KG1 (cell line): ENCODE results near the gene ACOXL.
"Not testable (repeated sequence)": the region's sequence is repeated elsewhere in the genome, so short reads cannot be mapped to it uniquely, and the experiment has no call there.

Experiments
- DNase-seq: peaks from one replicate; lab custom pipeline; 2025; lab: John Stamatoyannopoulos, UW

ACOXL gene

DNA sequence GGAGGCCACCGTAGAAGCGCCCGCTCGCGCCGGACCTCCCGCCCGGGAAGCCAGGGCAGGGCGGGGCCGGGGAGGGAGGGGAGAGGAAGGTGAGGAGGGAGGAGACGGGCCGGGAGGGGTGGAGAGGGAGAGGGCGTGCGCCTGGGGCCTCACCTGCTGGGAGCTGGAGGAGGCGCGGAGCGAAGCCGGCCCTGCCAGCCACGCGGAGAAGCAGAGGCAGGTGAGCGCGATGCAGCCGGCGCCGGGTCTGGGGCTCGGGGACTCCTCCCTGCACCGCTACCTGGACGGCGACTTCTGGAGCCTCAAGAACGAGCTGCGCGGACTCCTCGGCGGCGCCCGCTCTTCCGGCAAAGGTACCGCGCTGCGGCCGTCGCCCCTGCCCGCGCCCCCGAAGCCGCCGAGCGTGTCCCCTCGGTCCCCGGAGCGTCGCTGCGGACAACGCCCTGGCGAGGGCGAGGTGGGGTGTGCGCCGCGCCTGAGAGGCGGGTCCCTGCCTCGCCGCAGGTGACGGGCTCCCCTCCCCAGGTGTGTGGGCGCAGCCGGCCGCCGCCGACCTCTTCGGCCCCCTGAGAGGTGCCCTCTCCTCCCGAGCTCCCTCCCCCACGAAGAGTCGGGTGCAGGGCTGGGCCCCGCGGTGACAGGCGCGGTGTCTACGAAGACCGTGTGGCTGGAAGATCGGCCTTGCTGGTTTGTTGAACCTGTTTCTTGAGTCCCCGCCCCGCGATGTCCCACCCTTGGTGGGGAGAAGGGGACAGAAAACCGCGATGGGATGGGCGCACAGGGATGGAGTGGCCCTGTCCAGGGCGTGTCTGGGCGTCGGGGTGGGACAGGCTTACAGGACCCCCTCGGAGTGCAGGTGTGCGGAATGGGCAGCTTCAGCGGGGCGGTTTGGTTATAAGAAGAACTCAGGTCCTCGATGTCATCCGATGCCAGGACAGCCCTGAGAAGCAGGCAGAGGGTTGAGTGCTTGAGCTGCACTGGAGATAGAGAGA lies at the start of gene ACOXL:
ACOXL (plus strand) TSS at position 152 of the 992 bp plus-strand sequence. CDS start 35,817 bp downstream, outside the sequence.
- no peak for DNase-seq

DNA sequence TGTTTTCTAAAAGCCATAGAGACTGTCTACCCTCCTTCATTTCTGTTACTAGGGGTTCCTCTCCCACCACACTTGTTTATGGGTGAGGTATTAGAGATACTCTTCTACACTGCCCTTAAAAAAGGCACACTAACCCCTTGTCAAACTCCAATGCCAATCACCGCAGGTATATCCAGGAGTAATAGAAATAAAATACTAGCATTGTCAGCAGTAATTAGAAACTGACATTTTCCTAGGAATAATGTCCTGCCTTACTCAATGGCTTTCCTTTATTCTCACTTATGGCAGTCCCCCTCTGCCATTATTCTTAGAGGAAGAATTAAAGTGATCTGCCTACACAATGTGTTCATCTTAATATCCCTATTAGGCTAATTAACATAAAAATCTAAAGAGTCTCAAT lies 49.5 kb upstream of the ACOXL start:
- DNase-seq = no peak

DNA sequence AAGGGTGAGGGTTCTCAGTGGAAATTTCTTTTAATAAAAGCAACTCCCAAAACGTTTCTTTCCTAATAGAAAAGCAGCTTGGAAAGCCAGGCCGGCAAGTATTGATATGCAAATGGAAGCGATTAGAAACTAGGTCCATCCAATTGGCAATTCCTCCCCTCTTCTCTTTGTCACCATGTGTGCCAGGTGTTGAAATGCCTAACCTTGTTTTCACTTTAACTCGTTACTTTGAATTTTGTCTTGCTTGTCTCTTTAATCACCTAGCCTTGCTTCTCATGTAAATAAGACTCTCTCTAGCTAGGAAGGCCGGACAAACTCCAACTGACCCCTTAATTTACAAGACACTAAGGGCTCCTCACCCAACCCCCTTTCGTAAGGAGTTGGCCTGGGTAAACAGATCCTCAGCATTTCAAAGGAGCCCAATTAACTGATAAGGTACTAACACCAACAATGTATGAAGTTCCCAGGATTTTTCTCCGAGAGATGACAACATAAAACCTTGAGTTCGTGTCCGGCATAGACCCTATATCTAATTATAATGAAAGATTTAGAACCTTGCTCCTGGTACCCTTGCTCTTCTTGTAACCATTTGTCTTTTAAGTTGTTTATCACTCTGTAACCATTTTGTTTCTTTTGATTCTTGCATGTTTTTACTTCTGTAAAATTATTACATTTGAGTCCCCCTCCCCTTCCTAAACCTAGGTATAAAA lies 44.4 kb upstream of the ACOXL start:
- DNase-seq = not testable (repeated sequence)

DNA sequence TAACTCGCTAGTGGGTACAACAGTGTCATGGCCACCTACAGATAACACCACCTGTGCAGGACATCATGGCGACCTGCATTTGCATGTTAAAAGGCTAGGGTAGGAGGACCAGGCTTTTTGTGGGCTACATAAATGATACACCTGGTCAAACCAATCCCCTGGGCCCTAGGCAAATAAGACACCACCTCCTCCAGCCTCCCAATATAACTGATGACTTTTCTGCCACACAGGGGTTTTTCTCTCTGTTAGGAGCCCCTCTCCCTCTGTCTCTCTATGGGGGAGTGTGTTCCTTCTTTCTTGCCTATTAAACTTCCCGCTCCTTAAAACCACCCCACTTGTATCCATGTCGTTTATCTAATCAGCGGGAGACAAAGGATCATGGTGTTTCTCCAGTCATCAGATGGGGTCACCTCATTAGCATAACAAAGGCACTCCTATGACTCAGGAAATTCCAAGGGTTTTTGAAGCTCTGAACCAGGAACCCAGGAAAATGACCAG lies 43.7 kb upstream of the ACOXL start:
- no peak for DNase-seq

DNA sequence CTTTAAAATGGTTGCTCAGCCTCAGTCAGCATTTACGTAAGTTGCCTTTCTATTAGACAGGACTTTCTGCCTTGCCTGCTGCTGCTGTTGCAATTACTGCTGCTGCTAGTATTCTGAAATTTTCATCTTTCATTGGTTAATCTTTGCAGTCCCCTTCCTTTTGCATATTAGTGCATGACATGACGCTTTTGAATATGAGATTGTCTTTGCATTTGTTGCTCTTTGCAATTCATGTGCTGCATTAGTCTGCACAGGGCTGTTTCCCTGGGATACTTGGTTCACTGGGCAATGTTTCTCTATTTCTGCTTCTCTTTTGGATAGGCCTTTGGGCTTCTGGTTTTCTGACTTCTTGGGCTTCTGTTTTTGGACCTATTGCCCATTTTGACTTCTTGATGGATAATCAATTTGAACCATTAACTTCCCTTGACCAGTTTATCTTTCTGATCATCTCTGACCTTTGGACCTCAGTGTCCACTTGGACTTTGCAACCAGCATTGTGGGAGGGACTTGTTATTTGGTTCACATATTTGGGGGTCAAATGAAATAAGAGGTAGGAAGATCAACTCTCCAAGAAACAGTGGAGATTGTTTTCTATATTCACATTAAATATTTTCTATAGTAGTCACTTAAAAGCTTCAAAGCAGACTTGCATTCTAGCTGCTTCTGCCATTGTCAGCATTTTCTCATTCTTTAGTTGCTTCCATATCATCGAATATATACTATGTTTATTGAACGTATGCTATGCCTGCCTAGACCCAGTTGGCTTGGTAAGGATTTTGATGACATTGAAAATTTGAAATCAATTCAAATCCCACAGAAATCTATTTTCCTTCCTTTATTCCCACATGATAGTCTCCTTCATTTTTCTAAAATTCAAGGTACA lies 42.0 kb upstream of the ACOXL start:
- no peak for DNase-seq

DNA sequence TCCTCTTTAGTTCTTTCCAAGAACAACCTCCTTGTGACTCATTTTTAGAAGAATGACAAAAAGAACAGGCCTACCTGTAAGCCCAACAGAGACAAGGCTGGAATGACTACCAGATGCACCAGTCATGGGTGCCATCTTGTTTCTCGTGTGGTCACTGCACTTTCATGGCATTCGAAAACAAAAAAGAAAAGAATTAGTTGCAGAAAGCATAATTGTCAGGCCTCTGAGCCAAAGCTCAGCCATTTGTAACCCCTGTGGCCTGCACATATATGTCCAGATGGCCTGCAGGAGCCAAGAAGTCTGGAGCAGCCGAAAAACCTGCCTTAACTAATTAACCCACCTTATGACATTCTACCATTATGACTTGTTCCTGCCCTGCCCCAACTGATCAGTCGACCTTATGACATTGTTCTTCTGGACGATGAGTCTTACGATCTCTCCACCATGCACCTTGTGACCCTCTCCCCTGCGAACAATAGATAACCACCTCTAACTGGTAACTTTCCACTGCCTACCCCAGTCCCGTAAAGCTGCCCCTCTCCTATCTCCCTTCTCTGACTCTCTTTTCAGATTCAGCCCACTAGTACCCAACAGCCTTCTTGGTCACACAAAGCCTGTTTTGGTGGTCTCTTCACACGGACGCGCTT lies 40.6 kb upstream of the ACOXL start:
- no peak for DNase-seq

DNA sequence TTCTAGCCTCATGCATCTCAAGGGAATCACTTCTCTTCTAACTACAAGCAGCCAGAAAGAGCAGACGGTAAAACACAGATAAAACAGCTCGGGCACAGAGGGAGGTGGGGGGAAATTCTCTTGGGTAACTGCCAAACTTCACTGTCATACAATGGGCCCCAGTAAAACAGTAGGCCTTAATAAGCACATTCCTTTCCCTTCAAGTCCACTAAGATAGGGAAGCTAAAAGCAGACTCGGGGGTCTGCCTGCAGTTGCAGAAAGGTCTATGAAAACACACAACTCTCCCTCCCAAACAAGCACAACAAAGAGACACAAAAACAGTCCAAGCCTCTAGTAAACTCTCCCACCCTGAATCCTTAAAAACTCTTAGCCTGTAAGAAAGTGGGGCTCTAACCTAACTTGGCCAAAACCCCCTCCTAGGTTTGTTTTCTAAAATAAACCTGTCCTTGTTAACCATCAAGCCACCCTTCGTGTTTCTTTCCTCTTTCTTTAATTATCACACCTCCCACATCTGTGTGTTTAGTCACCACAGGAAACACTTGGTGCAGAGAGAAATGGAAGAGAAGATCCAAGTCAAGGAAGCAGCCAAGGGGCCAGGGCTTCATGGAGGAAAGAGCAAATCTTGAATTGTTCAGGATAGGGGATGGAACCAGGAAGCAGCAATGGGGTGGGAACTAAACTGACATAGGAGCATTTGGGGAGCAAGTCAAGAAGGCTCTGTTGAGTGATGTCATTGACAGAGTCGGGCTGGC lies 37.1 kb upstream of the ACOXL start:
- DNase-seq = not testable (repeated sequence)

DNA sequence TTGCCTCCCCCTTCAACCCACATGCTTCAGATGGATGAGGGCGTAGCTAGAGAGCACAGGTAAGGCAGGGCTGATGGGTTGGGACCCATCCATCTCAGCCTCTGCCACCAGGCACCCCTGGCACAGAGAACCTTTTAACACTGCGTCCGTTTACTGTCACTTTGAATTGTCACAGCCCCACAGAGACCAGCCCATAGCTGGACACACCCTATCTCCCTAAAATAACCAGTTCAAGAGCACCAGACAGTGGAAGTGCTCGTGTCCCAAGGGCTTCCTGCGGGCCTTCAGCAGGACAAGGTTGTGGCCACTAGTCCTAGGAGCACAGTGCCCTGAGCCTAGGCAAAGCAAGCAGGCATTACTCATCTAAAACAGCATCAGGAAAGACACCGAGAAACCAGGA lies 34.1 kb upstream of the ACOXL start:
- not testable (repeated sequence) for DNase-seq

DNA sequence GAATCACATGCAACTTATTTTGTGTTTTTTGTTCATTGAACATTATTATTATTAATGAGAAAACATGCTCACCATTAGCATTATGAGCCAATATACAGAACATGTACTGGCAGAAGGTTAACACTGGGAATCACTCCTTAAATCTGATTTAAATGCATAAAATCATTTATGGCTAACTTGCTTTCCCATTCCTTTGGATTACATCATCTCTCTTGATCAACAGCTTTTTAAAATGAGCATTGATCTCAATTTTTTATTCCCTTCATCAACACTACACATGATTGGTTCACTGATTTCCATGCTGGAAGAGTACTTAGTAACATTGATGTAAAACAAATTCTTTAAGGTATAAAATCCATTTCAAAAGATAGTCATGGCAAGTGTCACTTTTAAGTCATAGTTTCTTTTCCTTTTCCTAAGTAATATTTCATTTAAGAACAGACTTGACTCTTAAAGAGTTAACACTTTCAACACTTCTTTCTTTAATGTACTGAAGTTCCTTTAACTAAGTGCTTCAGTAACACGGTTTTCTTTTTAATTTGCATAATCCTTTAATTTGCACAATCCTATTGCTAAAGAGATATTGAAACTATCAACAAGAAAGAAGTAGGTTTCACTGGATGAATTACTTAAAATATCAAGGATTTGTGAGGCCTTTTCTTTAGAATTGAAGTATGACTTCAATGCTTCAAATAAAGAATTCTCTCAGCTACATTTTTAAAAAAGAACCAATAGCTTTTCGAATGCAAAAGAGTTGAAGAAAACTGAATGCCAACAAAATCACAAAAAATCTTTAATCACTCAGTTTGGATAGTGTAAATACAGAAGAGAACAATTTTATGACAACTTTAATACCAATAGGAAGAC lies 29.6 kb upstream of the ACOXL start:
- DNase-seq = no peak

DNA sequence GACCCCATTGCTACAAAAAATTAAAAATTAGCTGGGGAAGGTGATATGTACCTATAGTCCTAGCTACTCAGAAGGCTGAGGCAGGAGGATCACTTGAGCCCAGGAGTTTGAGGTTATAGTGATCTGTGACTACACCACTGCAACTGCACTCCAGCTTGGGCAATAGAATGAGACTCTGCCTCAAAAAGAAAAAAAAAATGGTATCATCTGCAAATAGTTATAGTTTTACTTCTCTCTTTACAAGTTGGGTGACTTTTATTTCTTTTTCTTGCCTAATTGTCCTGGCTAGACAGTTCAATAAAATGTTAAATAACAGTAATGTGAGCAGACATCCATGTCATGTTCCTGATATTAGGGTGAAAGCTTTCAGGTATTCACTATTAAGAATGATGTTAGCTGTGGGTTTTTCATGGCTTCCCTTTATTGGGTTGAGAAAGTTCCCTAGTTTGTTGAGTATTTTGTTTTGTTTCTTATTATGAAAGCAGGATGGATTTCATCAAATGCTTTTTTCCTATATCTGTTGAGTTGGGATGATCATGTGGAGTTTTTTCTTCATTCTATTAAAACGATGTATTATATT lies 24.9 kb upstream of the ACOXL start:
- DNase-seq = no peak

DNA sequence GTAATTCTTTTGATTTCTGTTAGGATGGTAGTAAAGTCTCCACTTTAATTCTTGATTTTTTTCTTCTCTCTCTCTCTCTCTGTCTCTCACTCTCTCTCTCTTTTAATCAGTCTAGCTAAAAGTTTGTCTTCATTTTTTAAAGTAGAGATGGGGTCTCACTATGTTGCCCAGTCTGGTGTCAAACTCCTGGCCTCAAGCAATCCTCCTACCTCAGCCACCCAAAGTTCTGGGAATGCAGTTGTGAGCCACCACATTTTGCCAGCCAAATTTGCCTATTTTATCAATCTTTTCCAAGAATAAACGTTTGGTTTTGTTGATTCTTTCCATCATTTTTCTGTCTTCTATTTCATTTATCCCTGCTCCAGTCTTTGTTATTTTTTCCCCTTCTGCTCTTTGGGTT lies 23.9 kb upstream of the ACOXL start:
- DNase-seq = no peak

DNA sequence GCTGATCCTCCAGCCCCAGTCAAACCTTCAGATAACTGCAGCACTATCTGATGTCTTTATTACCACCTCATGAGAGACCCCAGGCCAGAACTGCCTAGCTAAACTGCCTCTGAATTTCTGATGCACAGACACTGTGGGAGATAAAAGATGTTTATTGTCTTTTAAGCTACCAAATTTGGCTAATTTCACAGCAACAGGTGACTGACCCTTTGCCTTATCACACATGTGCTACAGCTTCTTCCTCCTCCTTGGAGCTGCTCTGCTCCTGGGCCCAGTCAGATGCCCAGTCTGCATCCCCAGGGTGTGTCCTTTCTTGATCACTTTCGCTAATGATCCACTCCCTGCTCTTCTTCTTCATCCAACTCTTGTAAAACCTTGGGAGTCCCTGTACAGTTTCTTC lies 19.6 kb upstream of the ACOXL start:
- no peak for DNase-seq

DNA sequence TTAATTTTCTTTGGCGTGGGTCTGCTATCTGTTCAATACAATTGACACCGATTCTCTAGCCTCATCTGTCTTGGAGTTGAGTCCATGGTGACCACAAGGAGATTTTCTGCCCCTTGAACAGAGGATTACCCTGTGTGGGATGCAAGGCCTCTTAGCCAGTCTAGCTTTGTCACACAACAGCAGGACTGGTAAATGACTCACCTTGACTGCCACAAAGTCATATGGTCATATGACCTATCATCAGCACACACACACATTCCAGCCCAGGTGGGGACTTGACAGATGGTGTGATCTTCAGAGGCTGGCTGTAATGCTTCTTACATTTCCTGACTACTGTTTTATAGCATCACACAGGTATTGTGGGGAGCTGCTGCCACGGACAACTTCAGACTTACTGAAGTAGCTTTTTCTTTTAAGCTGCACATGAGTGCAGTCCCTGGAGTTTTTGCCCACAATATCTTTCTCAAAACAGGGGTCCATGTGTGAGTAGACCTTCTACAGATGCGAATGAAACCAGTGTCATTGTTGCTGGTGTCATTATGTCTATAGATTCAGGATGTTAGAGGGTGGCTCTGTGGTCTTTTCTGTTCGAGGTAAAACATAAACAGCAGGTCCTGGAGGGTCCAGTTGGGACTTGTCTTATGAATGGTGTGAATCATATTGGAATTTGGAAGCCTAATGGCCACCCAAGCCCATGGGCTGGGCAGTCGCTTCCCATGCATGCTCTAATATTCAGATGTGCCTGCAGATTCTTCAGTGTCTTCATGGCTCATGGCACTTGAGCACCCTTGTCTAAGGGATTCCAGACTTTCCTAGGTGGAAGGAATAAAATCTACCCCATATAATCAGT lies 18.6 kb upstream of the ACOXL start:
- no peak for DNase-seq

DNA sequence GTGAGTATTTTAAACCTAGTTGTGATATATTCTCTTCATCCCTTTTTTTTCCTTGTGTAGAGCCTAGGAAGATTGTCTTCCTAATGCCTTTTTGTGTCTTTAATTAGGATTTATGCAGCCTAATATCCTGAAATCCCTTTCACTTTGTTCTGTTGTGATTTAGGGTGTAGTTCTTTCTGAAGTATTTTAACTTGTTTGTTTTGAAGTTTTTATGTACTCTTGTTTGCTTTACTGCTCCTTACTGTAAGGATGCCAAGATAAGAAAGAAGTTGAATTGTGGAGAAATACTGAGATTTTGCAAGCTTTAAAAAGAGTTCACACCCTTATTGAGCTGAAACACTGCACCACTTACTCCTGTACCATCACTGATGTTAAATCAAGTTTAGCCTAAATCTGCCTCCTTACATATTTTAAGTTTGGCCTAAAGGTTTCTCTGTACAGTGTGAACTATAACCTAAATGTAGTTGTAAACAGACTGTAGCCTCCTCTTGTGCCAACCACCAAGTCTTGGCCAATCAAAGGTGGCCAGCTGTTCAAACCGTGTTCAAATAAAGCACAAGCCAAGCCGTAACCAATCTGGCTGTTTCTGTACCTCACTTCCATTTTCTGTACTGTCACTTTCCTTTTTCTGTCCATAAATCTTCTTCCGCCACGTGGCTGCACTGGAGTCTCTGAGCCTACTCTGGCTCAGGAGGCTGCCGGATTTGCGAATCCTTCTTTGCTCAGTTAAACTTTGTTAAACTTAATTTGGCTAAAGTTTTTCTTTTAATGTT lies 17.7 kb upstream of the ACOXL start:
- DNase-seq = no peak

DNA sequence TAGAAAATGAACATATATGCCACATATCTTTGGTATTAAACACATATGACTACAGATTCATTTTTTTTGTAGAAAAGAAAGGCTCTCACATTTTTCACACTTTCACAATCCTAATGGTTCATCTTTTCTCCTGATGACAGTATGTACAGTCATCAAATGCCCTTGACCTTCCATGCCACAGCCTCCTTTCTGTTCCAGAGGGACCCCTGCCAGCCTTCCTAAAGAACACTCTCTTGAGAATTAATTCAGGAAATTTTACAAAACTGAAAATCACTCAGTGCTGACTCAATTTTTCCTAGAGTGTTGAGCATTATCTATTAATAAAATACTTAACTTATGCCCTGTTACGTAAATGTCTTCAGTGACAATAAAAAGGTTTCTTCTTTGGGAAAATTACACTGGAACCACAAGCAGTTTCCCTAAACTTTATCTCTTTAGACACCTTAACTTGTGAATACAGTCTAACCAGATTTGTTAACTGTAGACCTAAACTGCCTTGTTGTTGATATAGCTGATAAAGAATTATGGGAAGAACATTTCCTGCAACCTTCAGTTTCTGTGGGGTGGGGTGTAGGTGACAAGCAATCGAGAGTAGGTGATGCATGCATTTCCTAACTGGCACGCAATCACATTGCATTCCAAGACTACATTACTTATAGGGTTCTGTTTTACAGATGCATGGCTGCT lies 15.3 kb upstream of the ACOXL start:
- no peak for DNase-seq

DNA sequence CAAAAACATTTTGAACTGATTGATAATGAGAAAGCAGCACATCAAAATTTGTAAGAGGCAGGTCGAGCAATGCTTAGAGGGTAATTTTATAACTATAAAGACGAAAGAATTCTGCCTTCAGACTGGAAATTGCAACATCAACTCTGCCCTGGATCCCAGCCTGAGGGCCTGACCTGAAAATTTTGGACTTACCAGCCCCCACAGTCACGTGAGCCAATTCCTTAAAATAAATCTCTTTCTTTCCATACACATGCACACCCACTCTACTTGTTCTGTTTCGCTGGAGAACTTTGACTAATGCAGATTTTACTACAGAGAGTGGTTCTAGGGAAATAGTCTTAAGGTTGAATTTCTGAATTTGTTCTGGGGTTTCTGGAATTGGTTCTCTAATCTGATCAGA lies 14.6 kb upstream of the ACOXL start:
- DNase-seq = no peak

DNA sequence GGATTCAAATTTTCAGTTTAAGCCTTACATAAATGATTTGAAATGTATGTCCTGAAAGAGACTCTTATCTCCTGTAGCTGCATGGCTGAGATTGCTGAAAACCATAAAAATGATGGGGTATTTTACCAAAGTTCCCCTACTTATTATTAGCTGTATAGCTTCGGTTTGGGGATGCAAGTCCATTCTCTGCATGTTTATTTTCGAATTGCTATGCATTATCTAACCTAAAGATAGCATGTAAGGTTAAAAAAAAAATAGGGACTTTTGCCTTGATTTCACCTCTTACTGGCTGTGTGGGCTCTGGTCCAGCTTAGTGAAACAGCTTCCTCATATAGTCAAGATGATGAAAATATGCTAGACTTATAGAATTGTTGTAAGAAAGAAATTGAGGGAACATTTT lies 14.0 kb upstream of the ACOXL start:
- no peak for DNase-seq
